GM21360 (cell line): ENCODE measurements around the gene LRCH3.

Source experiments
- ATAC-seq: cut with Tn5 transposase; IDR thresholded peaks from one replicate; pipeline ENCODE4 v1.9.1; 2021; ENCODE audit warnings: mild to moderate bottlenecking, moderate library complexity; ENCODE audit not compliant: unreplicated experiment

The LRCH3 gene

DNA sequence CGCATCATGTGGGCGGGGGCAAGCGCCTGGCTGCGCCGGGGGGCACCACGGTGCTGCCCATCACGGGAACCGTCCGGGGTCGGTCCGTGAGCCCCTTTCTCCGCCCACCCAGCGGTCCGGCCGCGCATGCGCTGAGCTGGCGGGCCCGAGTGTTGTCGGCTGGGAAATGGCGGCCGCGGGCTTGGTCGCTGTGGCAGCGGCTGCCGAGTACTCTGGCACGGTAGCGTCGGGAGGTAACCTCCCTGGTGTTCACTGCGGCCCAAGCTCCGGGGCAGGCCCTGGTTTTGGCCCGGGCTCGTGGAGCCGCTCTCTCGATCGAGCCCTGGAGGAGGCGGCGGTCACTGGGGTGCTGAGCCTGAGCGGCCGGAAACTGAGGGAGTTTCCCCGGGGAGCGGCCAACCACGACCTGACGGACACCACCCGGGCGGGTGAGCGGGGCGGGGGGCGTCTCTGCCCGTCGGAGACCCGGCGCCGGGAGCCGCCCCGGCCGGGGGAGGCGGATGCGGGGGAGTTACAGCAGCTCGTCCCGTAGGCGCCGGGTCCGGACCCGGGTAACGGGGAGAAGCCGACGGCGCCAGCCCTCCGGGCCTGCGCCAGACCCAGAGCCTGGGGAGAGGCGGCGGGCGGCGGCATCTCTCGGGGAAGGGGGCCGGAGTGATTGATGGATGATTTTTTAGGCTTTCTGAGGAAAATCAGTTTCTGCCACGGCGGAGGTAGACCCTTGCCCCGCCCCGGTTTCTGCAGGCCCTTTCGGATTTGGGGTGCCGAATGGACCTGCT, at the start of gene LRCH3:
Gene LRCH3 (plus strand): TSS at position 142 of the 779 bp plus-strand sequence. CDS start 25 bp downstream, at position 167.
- peak; percentile 67 for ATAC-seq

DNA sequence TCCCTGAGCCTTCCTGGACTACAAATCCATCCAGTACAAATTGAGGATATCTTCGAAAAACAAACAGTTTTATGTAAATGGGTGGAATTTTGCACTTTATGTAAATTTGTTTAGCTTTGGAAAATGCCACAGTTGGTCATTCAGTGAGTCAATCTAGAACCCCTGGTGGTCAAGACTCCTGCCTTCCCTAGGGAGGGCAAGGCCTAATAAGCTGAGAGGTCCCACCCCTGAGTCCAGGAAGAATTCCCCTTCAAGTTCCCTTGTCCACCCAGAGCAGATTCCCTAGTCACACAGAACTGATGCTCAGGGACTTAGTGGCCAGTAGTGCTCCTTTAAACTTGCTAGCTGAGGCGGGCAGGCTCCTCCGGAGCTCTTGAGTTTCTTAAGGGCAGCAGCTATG, 48.3 kb upstream of the LRCH3 start:
- ATAC-seq = no peak

DNA sequence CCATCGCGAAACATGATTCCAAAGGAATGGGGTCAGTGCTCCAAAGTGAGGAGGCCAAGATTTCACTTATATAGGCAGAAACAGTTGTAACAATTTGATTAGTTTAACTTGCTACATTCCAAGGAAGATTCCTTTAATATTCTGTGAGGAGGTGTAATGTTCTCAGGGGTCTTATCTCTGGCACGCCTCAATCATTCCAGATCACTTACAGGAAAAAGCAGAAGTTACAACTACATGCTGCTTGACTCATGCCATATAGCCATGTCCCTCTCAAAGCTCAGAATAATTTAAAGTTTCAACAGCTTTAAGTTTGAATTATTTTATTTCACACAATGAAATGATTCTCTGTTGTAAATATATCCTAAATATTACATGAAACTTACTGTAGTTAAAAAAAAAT, 44.8 kb upstream of the LRCH3 start:
- ATAC-seq = no peak

DNA sequence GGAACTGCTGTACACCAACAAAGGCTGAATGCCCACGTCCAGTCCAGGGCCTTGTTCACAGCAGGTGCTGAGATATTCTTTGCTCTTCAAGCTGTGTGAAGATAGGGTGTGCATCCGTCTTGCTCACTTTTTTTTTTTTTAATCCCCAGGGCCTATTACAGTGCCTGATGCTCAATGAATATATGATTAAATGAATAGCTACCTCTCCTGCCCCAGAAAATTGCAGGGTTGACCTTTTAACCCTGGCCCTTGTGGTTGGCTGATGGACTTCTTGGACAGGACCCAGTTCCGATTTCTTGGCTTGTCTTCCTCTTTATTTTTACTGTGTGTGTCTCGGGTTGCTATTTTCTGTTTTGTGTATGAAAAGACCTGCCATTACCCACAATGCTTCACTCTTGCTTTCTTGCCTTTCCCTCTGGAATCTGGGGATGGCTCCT, 44.2 kb upstream of the LRCH3 start:
- ATAC-seq = no peak

DNA sequence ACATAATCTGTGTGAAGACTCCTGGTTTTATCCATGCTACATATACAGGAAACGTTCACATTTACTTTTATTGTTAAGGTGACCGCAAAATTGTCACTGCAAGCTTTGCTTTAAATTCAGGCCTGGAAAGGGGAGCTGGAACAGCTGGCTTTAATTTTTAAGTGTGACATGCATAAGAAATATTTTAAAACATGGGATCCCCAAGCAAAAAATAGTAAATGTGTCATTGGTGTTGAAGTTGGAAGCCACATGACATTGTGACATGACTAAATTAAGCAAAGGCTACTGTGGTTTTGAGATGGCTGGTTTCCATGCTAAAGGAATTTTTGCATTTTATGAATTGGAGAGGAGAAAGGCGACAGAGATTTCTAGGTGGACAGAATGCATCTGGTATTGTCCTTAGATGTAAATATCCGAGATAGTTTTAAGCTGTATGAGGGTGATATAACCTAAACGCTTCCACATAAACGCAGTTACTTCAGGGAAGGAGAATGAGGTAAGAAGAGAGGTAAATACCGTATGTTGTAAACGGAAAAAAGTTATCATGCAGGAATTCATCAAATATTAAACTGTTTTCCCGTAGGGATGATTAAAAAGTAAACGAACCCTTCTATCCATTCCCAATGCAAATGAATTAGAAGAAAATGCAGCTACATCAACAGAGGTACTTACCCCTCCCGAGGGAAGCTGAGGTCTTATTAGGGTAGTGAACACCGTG, 42.3 kb upstream of the LRCH3 start:
- no peak for ATAC-seq

DNA sequence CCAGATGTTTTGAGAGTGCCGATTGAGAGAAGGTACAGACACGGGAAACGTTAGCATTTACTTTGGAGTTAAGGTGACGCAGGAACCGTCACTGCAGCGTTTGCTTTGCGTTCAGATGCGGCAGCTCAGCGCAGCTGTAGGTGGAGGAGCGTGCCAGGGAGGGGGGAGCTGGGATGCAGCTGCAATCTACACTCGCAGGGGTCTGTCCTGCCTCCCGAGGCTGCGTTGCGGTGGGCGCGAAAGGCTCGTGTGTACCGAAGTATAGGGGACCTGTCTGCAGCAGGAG, 41.8 kb upstream of the LRCH3 start:
- ATAC-seq = peak; percentile 30

DNA sequence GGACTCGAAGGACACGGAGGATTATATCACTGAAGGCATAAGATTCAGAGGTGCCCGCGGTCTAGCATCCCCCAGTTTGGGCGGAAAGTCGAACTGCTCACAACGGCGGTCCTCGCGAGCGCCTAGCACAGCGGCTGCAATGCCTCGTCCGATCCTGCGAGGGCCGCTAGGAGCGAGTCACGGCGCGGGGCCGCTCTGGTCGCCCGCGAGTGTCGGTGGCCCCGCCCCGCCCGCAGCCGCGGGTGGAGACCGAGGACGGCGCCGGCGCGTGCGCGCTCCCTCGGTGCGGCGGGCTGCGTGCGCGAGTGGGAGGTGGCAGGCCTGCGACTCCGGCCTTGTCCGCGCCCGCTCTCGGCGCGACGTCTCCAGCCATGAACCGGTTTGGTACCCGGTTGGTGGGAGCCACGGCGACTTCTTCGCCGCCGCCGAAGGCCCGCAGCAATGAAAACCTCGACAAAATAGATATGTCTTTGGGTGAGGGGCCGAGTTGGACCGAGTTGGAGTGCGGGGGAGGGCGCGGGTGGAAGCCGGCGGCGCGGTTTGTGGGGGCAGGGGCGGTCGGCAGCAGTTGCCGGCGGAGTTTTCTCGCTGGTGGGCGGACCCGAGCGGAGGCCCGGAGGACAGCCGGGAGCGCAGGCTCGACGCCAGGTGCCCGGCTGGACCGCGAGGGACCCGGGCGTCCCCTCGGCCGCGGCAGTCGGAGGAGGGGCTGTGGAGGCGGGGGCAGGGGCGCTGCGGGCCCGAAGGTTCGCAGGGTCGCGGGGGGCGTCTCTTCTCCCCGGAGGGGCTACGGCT, 41.3 kb upstream of the LRCH3 start, which contains the start of gene FYTTD1:
Gene FYTTD1 (plus strand): TSS at position 283 of the 795 bp plus-strand sequence. CDS start 89 bp downstream, at position 372.
- peak; percentile 77 for ATAC-seq

DNA sequence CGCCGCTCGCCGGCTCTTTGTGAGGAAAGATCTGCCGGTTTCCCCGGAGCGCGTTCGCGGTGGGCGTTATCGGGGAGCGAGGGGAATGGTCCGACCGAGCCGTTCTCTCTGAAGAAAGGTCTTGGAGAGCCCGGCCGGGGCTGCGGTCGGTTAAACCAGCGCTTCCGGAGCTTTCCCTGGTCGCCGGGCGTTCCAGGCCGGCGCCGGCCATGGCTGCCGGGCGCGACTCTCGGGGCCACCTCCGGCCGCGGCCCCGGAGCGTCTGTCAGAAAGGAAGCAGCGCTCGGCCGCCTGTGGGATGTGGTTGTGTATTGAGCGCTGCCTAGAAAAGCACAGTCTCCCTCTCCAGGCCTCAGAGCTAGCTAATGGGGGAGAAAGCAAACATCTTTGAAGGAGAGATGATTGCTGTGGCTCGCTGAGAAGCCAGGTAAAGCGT, 40.6 kb upstream of the LRCH3 start:
- peak; percentile 23 for ATAC-seq

DNA sequence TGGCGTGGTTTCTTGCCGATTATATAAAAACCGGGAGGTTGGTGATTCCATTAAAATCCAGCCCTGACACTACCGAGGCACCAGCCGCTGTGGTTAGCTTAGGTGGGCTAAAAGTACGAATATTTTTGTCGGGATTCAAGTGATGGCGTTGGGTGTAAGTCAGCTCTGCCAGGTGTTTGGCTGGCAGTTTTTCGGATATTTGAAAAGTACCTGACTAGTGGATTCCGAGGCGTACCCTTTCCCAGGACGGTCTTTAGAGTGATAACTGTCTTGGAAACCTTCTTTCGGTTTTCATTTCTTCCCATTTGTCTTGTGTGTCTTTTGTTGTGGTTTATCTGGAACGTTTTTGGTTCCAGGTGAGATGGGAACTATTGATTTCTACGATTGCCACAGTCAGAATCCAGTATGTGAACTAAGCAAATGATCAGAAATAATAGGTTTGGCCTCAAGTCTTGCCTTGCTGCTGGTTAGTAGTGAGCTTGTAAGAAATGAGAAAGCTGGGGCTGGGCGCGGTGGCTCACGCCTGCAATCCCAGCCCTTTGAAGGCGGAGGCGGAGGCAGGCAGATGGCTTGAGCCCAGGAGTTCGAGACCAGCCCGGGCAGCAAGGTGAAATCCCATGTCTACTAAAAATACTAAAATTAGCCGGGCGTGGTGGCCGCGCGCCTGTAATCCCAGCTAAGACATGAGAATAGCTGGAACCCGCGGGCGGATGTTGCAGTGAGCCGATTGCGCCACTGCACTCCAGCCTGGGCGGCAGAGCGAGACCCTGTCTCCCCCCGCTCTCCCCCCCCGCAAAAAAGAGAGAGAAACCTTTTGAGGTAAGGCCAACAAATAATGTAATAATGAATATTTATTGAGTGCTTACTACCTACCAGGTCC, 40.0 kb upstream of the LRCH3 start:
- no peak for ATAC-seq

DNA sequence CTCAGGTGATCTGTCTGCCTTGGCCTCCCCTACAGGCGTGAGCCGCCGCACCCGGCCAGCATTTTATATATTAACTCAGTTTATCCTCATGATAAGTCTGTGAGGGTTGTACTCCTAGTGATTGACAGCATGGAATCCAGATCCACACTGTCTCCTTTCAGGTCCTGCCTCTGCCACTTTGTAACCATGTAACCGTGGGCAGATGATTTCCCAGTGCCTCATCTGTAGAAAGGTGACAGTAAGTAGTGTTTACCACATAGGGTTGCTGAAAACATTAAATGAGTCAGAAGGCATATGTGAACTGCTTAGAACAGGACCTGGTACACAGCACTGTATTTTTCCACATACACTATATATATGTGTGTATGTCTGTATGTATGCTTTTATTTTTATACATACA, 38.9 kb upstream of the LRCH3 start:
- no peak for ATAC-seq

DNA sequence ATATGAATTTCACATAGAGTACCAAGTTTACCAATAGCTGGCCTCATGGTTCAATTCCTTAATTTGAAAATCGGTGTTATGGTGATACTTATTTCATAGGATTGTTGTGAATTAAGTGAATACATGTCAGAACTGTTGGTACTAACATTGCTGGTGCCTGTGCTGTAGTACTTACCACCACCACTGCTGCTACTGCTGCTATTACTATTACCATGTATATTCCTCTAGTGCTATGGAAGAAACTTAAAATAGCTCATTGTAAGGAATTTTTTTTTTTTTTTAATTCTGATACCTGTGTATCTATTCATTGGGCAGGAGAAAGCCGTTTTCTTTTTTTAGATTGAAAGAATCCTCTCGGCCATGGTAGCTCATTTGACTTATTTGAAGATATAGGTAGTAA, 37.8 kb upstream of the LRCH3 start:
- no peak for ATAC-seq

DNA sequence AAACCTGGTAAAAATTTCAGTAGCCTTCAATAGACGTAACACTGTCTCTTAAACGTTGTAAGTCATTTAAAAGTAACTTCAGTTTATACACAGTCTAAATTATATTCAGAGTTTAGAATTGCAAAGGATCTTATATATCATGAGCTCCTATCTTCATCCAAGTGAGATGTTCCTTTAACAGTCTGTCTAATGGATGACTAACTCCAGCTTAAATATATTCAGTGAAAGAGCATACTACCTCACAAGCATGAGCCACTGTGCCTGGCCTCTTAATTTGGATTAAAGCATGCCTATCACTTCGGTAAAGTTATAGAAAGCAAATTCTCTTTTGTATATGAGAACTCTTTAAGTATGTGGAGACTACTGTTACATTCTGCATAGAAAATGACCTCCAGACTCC, 34.4 kb upstream of the LRCH3 start:
- ATAC-seq = no peak

DNA sequence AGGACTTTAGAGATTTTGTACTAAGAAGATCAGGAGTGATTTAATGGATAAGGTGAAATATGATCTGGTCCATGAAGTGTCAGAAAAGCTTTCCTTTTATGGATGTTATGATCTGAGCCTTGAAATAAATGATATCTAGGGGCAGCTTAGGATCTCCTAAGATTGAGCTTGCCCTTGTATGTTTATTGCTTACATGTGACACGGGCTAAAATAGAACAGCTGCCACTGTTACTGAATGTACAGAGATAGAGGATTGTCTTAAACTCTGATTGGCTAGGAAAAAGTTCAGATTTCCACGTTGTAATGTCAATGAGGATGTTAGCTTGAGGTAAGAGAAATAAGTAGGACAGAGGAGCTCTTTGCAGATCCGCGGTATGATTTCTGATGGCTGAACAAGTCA, 32.5 kb upstream of the LRCH3 start:
- ATAC-seq = no peak

DNA sequence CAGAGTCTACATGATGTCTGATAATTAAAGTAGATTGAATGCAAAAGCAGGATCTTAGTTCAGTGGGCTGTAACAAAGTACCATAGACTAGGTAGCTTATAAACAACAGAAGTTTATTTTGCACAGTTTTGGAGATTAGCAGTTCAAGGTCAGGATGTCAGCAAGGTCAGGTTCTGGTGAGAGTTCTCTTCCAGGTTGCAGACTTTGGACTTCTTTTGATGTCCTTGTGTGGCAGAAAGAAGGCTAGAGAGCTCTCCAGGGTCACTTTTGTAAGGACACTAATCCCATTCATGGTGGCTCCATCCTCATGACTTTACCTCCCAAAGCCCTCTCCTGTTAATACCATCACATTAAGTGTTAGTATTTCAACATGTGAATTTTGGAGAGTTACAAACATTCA, 29.3 kb upstream of the LRCH3 start:
- ATAC-seq = no peak

DNA sequence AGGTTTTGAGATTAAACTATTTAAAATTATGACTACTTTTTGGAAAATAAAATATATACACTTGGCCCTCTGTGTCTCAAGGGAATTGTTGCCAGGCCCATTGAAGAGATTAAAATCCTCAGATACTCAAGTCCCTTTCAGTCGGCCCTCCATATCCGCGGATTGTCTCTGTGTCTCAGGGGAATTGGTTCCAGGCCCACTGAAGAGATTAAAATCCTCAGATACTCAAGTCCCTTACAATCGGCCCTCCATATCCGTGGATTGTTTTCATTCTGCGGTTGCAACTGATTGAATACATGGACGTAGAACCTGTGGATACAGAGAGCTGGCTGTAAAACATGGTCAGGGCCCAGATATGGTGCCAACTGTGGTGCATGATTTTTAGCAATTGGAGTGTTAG, 15.7 kb upstream of the LRCH3 start:
- ATAC-seq = no peak

DNA sequence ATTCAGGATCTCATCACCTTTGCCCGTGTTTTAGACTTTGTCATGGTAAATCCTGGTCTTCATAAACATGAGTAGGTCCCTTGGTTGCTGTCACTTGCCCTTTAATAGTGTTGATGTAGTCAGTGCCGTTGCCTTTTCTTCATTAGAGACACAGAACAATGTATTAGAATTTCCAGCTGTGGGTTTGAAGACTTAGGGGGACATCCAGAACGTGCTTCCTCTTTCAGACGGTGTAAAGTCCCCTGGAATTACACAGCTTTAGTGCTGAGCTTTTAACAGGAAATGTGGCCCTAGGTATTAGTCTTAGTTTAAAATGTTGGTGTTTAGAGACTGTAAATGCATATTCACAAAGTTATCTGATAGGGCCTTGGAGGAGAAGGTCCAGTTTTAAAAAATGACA, 8.8 kb upstream of the LRCH3 start:
- no peak for ATAC-seq

DNA sequence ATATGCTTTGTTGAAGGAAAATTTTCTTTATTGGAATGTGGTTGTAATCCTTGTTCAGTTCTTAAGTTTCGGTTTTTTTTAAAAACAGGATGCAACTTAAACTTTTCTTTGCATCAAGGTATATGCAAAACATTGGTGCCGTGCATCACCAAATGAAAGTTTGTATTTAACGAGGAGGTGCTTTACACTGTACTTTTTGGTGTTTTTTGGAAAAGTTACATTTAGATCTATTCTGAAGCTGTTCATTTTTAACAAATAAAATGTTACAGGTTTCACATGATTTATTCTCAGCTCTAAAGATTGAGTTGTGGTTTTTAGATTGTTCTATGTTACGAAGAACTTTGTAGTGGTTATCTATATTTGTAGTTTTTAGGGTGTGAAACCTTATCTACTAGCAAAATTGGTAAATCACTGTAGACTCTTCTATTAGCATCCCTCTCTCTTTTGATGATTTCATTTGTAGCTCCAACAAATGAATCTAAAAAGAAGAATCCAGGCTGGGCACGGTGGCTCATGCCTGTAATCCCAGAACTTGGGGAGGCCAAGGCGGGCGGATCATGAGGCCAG, 7.0 kb upstream of the LRCH3 start:
- no peak for ATAC-seq

DNA sequence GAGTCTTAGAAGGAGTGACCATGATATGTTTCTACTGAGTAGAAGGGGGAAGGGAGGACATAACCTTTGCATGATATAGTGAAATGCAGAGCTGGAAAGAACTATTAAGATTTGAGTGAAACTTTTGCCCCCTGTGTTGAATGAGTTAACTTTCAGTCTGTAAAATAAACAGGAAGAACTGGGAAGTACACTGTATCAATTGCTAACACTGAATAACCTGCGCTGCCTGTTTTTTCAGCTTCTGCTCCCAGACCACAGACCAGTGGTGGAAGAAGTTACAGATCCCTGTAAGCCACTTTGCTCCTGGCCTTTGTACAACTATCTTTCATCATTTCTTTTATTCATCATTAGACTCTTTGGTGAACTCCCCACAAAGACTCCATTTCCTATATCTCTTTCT, 3.6 kb upstream of the LRCH3 start:
- ATAC-seq = no peak

DNA sequence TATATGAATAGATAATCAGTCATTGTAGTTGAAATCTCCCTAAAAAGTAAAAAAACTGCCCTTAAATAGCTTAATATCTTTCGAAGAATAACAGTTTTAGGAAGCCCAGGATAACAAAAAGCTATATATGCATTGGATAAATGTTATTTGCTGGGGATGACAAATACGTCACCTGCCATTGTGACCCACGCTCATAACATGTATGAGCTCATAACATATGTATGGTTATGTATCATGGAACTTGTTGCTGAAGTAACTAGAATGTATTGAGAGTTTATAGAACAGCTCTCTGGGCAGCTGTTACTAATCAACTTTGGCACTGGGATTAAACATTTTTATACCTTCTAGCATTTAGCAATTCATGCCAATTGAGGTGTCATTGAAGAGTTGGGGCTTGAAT, 1.7 kb upstream of the LRCH3 start:
- no peak for ATAC-seq

DNA sequence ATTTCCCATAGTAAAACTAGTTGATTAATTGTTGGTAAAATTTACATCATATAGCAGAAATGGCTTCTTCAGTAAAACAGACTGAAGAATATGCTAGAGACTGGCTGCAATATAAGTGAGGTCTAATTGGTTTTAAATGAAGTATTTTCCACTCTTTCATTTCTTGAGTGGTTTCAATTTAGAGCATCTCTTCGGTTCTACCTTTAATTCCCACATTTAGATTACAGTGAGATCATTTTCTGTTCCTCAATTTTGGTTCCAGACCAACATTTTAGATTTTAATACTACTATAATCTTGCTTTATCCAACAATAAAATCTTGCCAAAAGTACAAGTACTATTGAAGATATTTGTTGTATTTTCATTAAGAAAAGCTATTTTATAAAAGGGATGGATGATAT, 1.0 kb upstream of the LRCH3 start:
- no peak for ATAC-seq
